Smooth muscle cell (in vitro differentiated cells): ENCODE measurements around the gene RBPJL. TPM values are rescaled to one million over a fixed set of nuclear protein-coding genes. Genes with fewer than 3 reads are reported as not detected.
"Not testable (repeated sequence)": the region's sequence is repeated elsewhere in the genome, so short reads cannot be mapped to it uniquely, and the experiment has no call there.

Experiments used
- DNase-seq: peaks from one replicate; lab custom pipeline; 2025; ENCODE audit not compliant: unreplicated experiment; lab: John Stamatoyannopoulos, UW
- H2AFZ ChIP-seq: fragments of 200-600 bp; sonication (generic); 2 replicates; pipeline ENCODE4 v1.6.0; 2016; ENCODE audit warnings: antibody characterized with exemption, low read depth, mild to moderate bottlenecking
- H3F3A ChIP-seq: fragments of 200-600 bp; sonication (generic); 2 replicates; pipeline ENCODE4 v1.6.0; 2017; ENCODE audit warnings: antibody characterized with exemption, low read depth
- H3K27ac ChIP-seq: fragments of 200-600 bp; sonication (generic); 2 replicates; pipeline ENCODE4 v1.5.1; 2016; ENCODE audit warnings: low read depth, mild to moderate bottlenecking
- H3K27me3 ChIP-seq: fragments of 200-600 bp; sonication (generic); 2 replicates; pipeline ENCODE4 v1.6.1; 2016; ENCODE audit warnings: low read depth, mild to moderate bottlenecking
- H3K36me3 ChIP-seq: fragments of 200-600 bp; sonication (generic); 2 replicates; pipeline ENCODE4 v1.5.1; 2016; ENCODE audit warnings: low read depth
- H3K4me1 ChIP-seq: fragments of 200-600 bp; sonication (generic); 2 replicates; pipeline ENCODE4 v1.5.1; 2016; ENCODE audit warnings: low read depth
- H3K4me2 ChIP-seq: fragments of 200-600 bp; sonication (generic); 2 replicates; pipeline ENCODE4 v1.6.0; 2016; ENCODE audit warnings: mild to moderate bottlenecking
- H3K4me3 ChIP-seq: fragments of 200-600 bp; sonication (generic); 2 replicates; pipeline ENCODE4 v1.5.1; 2016; ENCODE audit warnings: mild to moderate bottlenecking
- H3K79me2 ChIP-seq: fragments of 200-600 bp; sonication (generic); 2 replicates; pipeline ENCODE4 v1.6.0; 2016; ENCODE audit warnings: low read depth, mild to moderate bottlenecking
- H3K9ac ChIP-seq: fragments of 200-600 bp; sonication (generic); 2 replicates; pipeline ENCODE4 v1.6.0; 2016; ENCODE audit warnings: low read depth
- H3K9me3 ChIP-seq: fragments of 200-600 bp; sonication (generic); replicated peaks from 2 replicates; pipeline ENCODE4 v1.5.1; 2016; ENCODE audit warnings: low read depth
- H4K20me1 ChIP-seq: fragments of 200-600 bp; sonication (generic); 2 replicates; pipeline ENCODE4 v1.6.0; 2016; ENCODE audit warnings: low read depth
- WGBS: methylation state at CpG from one replicate; pipeline ENCODE4 v1.1.7; 2016; ENCODE audit warnings: low lambda C conversion rate; 5-methylcytosine and 5-hydroxymethylcytosine counted together
- polyA plus RNA-seq: library from polyadenylated mRNA; unstranded; fragments of >200 nt; fragmentation: Nextera tagmentation; extraction: Ambion mirVana; gene quantifications from 2 replicates; pipeline ENCODE4 v1.2.1, GENCODE V29; 2016
- total RNA-seq: library from RNA; depleted of rRNA; stranded (reverse); fragments of >200 nt; gene quantifications from 2 replicates; pipeline ENCODE4 v1.2.3, GENCODE V29; 2014
- TF ChIP-seq, protein P1 (sequence below): fragments of 200-600 bp; sonication (generic); IDR thresholded peaks from 2 replicates; pipeline ENCODE4 v1.5.1; 2017; ENCODE audit warnings: borderline replicate concordance, mild to moderate bottlenecking, antibody characterized with exemption; ENCODE audit not compliant: insufficient read depth, poor library complexity, severe bottlenecking

Gene RBPJL
- total and polyA plus RNA-seq, 2 experiments from 2014 or later: not detected

- no peak overlapping the region for H3K4me3 ChIP-seq
- H3K27ac ChIP-seq: no peak overlapping the region
- H3K79me2 ChIP-seq: peaks cover 26% of the 10 kb centered on the region
- H3K27me3 ChIP-seq: no peaks in the 10 kb centered on the region
- no peak overlapping the region for H3K9ac ChIP-seq
- no peak for DNase-seq
- TF ChIP-seq, protein P1, sequence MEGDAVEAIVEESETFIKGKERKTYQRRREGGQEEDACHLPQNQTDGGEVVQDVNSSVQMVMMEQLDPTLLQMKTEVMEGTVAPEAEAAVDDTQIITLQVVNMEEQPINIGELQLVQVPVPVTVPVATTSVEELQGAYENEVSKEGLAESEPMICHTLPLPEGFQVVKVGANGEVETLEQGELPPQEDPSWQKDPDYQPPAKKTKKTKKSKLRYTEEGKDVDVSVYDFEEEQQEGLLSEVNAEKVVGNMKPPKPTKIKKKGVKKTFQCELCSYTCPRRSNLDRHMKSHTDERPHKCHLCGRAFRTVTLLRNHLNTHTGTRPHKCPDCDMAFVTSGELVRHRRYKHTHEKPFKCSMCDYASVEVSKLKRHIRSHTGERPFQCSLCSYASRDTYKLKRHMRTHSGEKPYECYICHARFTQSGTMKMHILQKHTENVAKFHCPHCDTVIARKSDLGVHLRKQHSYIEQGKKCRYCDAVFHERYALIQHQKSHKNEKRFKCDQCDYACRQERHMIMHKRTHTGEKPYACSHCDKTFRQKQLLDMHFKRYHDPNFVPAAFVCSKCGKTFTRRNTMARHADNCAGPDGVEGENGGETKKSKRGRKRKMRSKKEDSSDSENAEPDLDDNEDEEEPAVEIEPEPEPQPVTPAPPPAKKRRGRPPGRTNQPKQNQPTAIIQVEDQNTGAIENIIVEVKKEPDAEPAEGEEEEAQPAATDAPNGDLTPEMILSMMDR: no peak
- no peak overlapping the region for H2AFZ ChIP-seq
- peaks cover 33% of the 10 kb centered on the region for H3F3A ChIP-seq
- 76% methylated on average over 1 of the region's 1 CpG for WGBS
- H3K36me3 ChIP-seq: no peaks in the 10 kb centered on the region
- peaks cover 29% of the 10 kb centered on the region for H3K4me1 ChIP-seq
- no peak overlapping the region for H3K4me2 ChIP-seq
- no peaks in the 10 kb centered on the region for H3K9me3 ChIP-seq
- peaks cover 24% of the 10 kb centered on the region for H4K20me1 ChIP-seq
Measured at GRCh38 chr20:45350217-45350616, 43.6 kb downstream of the RBPJL start.

DNA sequence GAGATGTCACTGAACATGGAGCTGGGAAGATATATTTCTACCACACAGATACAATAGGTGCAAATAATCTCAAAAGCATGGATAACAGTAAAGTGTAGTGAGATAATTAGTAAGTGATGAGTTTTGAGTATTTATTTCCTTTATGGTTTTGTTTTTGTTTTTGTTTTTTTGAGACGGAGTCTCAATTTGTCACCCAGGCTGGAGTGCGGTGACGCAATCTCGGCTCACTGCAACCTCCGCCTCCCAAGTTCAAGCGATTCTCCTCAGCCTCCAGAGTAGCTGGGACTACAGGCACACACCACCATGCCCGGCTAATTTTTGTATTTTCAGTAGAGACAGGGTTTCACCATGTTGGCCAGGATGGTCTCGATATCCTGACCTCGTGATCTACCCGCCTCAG, 44.2 kb downstream of the RBPJL start:
- not testable (repeated sequence) for DNase-seq, H3K4me3 ChIP-seq, H2AFZ ChIP-seq, H3K36me3 ChIP-seq, H3K4me2 ChIP-seq, H3K27ac ChIP-seq, H3K27me3 ChIP-seq, H3K9me3 ChIP-seq, H3K9ac ChIP-seq
- Histone ChIP-seq H3K79me2 (peaks cover 21% of the 10 kb centered on the region), H3F3A (peaks cover 32% of the 10 kb centered on the region), H4K20me1 (peaks cover 24% of the 10 kb centered on the region), H3K4me1 (peaks cover 30% of the 10 kb centered on the region)
- 86% methylated on average over 10 of the region's 10 CpGs for WGBS

- H3K9ac ChIP-seq: no peak overlapping the region
- H3F3A ChIP-seq: peaks cover 42% of the 10 kb centered on the region
- H3K9me3 ChIP-seq: no peaks in the 10 kb centered on the region
- H2AFZ ChIP-seq: no peak overlapping the region
- H3K4me3 ChIP-seq: no peak overlapping the region
- H3K36me3 ChIP-seq: no peaks in the 10 kb centered on the region
- 99% methylated on average over 3 of the region's 3 CpGs for WGBS
- H3K4me2 ChIP-seq: no peak overlapping the region
- no peak for DNase-seq
- H4K20me1 ChIP-seq: peaks cover 6% of the 10 kb centered on the region
- no peak overlapping the region for H3K27ac ChIP-seq
- H3K27me3 ChIP-seq: no peaks in the 10 kb centered on the region
- H3K4me1 ChIP-seq: peaks cover 17% of the 10 kb centered on the region
- TF ChIP-seq, protein P1: no peak
- H3K79me2 ChIP-seq: peaks cover 2% of the 10 kb centered on the region
Measured at GRCh38 chr20:45352729-45353128, 46.1 kb downstream of the RBPJL start.

GRCh38 chr20:45353746-45354145, 47.1 kb downstream of the RBPJL start:
- Histone ChIP-seq H2AFZ (no peak overlapping the region), H3K4me3 (no peak overlapping the region), H3K9me3 (no peaks in the 10 kb centered on the region), H3K79me2 (no peaks in the 10 kb centered on the region), H3K4me1 (peaks cover 23% of the 10 kb centered on the region), H3K4me2 (peak overlapping the region; percentile 49), H3F3A (peaks cover 43% of the 10 kb centered on the region), H3K36me3 (no peaks in the 10 kb centered on the region), H4K20me1 (peaks cover 5% of the 10 kb centered on the region), H3K9ac (no peak overlapping the region), H3K27me3 (no peaks in the 10 kb centered on the region), H3K27ac (peak overlapping the region; percentile 84)
- 100% methylated on average over 1 of the region's 1 CpG for WGBS
- TF ChIP-seq, protein P1: no peak
- DNase-seq: no peak
